Hematopoietic multipotent progenitor cell treated with erythropoietin and hydrocortisone succinate and interleukin-3 and kit ligand, for 8 days (in vitro differentiated cells): ENCODE measurements around the gene TRIM67.

Experiments
- DNase-seq: peaks from one replicate; pipeline ENCODE4 v3.0.0-alpha.2; 2015

TRIM67 gene

DNA sequence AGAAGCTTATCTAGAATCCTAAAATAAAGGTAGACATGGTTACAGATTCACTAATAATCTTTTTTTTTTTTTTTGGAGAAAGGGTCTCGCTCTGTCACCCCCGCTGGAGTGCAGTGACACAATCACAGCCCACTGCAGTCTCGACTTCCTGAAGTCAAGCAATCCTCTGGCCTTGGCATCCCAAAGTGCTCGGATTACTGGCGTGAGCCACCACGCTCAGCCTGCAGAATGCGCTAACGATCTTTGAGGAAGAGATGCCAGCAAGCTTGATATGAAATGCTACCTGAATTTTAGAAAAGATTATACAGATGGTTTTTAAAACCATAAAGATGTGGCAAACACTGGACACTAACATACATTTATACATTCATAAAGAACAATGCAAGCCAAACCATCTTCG lies 75.1 kb downstream of the TRIM67 start:
- DNase-seq: no peak

DNA sequence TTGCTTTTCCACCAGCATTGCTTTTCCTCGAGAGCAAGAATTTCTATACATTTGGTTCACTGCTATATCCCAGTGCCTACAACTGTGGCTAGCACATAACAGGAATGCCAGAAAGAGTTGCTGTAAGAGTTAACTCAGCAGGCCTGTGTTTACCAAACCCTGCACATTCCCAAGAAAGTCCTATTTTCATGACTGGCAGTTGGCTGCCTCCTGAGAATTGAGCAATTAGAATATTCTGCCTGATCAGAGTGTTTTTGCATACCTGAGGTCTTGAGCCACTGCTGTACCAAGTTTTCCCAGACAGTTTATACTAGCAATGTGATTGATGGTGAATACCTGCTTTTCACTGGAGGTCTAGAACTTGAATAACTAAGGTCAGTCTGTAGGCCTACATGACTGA lies 76.4 kb downstream of the TRIM67 start:
- no peak for DNase-seq

DNA sequence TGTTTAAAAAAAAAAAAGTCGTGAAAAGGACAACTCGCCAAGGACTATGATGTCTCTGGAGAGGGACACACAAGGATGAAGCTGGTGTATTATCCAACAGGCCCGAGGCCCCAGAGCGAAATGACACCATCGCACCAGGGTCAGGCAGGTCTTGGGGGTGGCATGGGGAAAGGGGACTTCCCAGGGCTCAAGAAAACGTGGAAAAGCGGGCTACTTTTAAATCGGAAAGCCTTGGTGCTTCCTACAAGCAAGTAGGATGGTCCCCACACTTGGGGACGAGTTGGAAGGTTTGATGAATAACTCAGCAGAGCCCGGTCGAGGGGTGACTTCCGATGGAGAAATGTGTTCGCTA lies 78.6 kb downstream of the TRIM67 start:
- DNase-seq: no peak

- peak; percentile 88 for DNase-seq
Measured at GRCh38 chr1:231240883-231241735, 79.3 kb downstream of the TRIM67 start, which contains the start of gene GNPAT. Gene GNPAT, plus strand, starts transcription at chr1:231241212. Its CDS starts 167 bp downstream, at chr1:231241379.

DNA sequence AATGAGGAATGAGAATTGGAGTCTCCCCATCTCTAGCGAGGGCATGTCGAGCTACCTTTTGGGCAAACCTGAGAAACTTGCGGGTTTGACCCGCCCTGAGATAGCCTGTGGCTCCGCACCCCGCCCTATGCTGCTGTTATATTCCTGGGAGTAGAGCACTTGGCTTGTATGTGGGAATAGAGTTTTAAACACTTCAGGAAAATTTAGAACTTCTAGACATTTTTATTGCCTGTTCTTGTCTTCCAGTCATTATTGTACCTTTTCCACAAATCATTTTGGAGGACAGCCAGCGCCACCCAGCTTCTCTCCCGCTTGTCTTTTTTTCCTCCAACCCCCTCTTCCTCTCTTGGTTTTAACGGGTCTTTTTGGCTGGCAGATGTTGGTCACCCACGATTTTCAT lies 79.9 kb downstream of the TRIM67 start:
- DNase-seq: peak; percentile 51

DNA sequence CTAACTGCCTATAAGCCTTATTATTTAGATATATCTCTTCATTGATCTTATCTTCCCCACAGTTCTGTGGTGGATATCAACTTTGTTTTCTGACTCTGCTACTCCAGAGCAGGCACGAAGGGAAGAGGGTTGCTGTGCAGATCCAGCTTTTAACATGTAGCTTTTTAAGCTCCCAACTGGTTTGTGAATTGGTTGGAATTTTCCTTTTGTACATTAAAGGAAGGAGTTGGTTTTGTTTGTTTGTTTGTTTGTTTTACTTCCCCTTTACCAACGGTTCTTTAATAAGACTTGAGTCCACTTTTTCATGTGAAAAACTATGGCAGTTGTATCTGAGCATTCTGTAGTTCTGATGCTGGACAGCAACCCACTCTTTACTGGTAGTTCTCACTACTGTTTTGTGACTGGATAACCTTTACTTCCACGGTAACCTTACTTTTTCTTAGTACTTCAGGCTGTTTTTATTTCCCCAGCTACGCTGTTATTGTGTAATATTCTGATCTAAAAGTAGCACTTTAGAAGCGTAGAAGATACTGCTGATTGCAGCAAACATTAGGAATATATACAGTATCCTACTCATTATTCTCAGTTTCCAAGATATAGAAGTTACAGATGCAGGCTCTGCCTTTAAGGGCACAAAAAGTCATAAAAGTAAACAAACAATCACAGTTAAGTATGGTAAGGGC lies 80.8 kb downstream of the TRIM67 start:
- DNase-seq: peak; percentile 33

DNA sequence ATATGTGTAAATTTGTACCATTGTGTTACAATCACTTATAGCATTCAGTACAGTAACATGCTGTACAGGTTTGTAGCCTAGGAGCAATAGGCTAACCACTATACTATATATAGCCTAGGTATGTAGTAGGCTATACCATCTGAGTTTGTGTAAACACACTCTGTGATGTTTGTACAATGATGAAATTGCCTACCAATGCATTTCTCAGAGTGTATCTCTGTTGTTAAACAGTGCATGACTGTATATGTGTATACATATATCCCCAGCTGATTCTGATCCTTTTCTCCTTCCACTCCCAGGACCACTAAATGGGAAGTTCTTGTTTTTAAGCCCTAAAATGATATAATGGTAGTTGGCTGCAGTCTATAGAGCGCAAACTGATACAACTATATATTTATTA lies 86.9 kb downstream of the TRIM67 start:
- DNase-seq: no peak

DNA sequence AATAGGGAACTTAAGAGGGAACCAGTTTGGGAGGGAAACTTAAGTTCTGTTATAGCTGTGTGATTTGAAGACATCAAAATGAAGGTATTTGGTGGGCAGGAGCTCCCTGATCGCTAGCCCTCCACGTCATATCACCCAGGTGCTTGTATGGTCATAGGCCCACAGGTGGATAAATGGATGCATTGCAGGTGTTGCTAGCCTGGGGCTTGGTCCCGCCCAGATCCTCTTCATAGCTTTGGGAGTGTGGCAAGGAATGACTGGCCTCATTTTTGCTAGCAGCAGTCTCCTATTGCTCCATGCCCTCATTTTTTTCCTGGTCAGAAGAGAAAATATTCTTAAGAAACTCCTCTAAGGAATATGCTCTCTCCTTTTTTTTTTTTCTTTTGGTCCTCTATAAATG lies 90.5 kb downstream of the TRIM67 start:
- no peak for DNase-seq

GRCh38 chr1:231260351-231260750 lies 98.5 kb downstream of the TRIM67 start:
- DNase-seq: no peak

DNA sequence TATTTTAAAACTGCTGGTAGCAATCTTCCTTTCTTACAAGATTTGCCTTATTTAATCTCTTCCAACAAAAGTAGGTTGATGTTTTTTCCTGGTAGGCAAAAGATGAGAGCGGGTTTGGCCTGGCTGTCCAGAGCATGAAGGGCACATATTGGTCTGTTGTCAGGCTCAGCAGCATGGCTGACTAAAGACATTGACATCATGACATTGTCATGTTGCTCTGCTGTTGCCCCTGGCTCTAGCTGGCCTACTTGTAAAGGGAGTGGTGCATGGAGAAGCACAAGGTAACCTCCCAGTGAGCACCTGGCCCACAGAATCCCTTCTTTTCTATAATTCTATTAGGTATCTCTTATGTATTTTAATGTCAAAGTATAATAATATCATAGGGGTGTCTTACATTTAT lies 102.8 kb downstream of the TRIM67 start:
- DNase-seq: no peak

DNA sequence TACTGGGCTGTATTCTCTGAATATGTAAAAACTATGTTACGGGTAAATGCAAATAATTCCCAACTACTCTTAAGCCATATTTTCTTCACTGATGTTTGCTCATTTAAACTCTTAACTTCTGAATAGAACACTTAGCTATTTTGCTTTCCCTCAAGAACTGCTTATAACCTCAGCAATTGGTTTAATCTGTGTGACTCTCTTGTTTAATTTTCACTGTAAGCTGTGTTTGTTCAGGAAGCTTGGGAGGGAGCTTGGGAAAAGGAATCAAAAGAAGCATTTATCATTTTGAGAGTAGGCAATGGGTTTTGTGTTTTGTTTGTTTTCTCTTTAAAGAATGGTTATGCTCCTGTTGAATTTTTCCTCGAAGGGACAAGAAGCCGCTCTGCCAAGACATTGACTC lies 103.5 kb downstream of the TRIM67 start:
- no peak for DNase-seq

DNA sequence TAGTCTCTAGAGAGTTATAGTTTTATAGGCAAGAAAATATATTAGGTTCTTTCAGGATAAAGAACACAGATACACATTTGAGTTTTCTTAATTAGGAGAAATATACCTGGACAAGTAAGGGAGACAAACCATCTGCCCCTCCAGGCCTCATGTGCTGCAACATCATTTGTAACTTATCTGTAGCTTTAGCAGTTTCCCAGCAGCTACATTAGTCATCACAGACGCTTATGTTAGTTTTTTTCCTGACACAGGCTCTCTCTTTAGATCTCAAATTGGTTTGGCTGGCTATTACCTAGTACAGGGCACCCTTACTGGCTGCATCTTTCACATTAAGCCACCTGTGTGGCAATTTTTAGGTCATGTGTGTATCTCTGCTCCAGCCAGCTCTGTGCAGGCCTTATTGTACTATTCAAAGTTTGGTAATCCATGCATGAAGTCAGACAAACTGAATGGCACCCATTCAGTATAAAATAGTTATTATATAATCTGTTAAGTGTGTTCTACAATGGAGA lies 105.0 kb downstream of the TRIM67 start:
- no peak for DNase-seq
